Keratinocyte (primary cell): ENCODE measurements around the gene RSPRY1.

ENCODE experiments used
- EZH2 ChIP-seq: IDR thresholded peaks from one replicate; pipeline ENCODE4 v1.6.1; 2012; ENCODE audit warnings: inconsistent platforms, mild to moderate bottlenecking, low read length, moderate library complexity
- TF ChIP-seq, protein P1 (sequence below), 3 experiments: IDR thresholded peaks in 1 of 3; conservative IDR thresholded peaks in 1 of 3; optimal IDR thresholded peaks in 1 of 3; 2 replicates in 2 of 3; 3 replicates in 1 of 3; pipeline versions ENCODE3 to v1.5.1; 2011; ENCODE audit warnings: low read length in 3 of 3, mild to moderate bottlenecking in 3 of 3, moderate library complexity in 2 of 3, control low read depth in 1 of 3, inconsistent platforms in 1 of 3; ENCODE audit not compliant: insufficient read depth in 2 of 3; ENCODE audit errors: extremely low read depth in 1 of 3

DNA sequence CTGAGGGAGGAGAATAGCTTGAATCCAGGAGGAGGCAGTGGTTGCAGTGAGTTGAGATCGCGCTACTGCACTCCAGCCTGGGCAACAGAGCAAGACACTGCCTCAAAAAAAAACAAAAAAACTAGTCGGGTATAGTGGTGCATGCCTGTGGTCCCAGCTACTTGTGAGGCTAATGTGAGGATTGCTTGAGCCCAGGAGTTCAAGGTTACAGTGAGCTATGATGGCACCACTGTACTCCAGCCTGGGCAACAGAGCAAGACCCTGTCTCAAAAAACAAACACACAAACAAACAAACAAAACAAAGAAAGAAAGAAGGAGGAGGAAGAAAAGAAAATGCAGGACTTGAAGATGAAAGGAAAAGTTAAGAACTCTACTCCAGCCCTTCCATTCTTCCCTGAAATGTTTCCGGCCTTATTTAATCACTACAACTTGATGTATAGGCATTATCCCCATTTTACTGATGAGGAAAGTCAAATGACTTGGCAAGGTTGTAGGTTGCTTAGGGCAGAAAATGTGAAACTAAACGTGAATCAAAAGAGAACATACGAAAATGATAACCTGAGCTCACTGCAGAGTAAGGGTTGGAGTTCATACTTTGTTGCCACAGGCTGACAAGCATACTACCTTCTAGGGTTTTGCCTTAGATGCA, 30.3 kb upstream of the RSPRY1 start:
- TF ChIP-seq EZH2: no peak
- TF ChIP-seq, protein P1, sequence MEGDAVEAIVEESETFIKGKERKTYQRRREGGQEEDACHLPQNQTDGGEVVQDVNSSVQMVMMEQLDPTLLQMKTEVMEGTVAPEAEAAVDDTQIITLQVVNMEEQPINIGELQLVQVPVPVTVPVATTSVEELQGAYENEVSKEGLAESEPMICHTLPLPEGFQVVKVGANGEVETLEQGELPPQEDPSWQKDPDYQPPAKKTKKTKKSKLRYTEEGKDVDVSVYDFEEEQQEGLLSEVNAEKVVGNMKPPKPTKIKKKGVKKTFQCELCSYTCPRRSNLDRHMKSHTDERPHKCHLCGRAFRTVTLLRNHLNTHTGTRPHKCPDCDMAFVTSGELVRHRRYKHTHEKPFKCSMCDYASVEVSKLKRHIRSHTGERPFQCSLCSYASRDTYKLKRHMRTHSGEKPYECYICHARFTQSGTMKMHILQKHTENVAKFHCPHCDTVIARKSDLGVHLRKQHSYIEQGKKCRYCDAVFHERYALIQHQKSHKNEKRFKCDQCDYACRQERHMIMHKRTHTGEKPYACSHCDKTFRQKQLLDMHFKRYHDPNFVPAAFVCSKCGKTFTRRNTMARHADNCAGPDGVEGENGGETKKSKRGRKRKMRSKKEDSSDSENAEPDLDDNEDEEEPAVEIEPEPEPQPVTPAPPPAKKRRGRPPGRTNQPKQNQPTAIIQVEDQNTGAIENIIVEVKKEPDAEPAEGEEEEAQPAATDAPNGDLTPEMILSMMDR (optimal IDR thresholded peaks at IDR 0.05 in 1 of 3, IDR thresholded peaks at IDR 0.05 in 1 of 3, conservative IDR thresholded peaks at IDR 0.05 in 1 of 3; ENCODE audit: extremely low read depth in 1 of 3, insufficient read depth in 2 of 3, low read length in 3 of 3): no peak
